IMR-90 (cell line): Measurements from ENCODE around the gene DSCAM. TPM values are rescaled to one million over a fixed set of nuclear protein-coding genes. Genes with fewer than 3 reads are reported as not detected.

Experiments
- ATAC-seq: fragments of 200-7000 bp; cut with Tn5 transposase; 2 replicates; pipeline ENCODE4 v1.9.1; 2020; ENCODE audit warnings: low read depth, mild to moderate bottlenecking, moderate library complexity
- BruUV-seq: library from RNA; stranded (reverse); fragments of 400-500 nt; replicated peaks from 2 replicates; lab custom pipeline; 2021; lab: Mats Ljungman, UMichigan
- CTCF ChIA-PET: fragments of 300-600 bp; formaldehyde crosslinking; extraction: SDS; loops from one replicate; lab custom pipeline; 2021; ENCODE audit warnings: antibody characterized with exemption; lab: Yijun Ruan, JAX
- POLR2A ChIA-PET: fragments of 300-600 bp; sonication (Branson Sonifier 250); formaldehyde crosslinking; loops from one replicate; lab custom pipeline; 2022; ENCODE audit warnings: antibody characterized with exemption; ENCODE audit not compliant: unreplicated experiment; lab: Charles Lee
- DNase-seq: peaks from one replicate; pipeline ENCODE4 v3.0.0; 2013
- H2AFZ ChIP-seq: replicated peaks from 2 replicates; pipeline ENCODE3; 2013; ENCODE audit warnings: low read length, mild to moderate bottlenecking; ENCODE audit not compliant: poor library complexity
- H2AK5ac ChIP-seq: 2 replicates; pipeline ENCODE4 v1.6.1; 2013; ENCODE audit warnings: low read depth, low read length, inconsistent platforms
- H2AK9ac ChIP-seq: replicated peaks from 2 replicates; pipeline ENCODE3; 2013; ENCODE audit warnings: mild to moderate bottlenecking, low read depth, low read length, moderate library complexity; ENCODE audit not compliant: poor library complexity
- H2BK120ac ChIP-seq: 2 replicates; pipeline ENCODE4 v1.6.1; 2013; ENCODE audit warnings: low read depth, low read length, inconsistent platforms
- H2BK15ac ChIP-seq: 3 replicates; pipeline ENCODE4 v1.6.1; 2013; ENCODE audit warnings: low read depth, low read length, inconsistent platforms
- H2BK20ac ChIP-seq: 2 replicates; pipeline ENCODE4 v1.6.1; 2013; ENCODE audit warnings: low read depth, mild to moderate bottlenecking, inconsistent platforms, low read length, moderate library complexity
- H2BK5ac ChIP-seq: 2 replicates; pipeline ENCODE4 v1.6.1; 2013; ENCODE audit warnings: mild to moderate bottlenecking, low read depth, low read length, inconsistent platforms; ENCODE audit not compliant: poor library complexity, severe bottlenecking
- H3K14ac ChIP-seq: replicated peaks from 2 replicates; pipeline ENCODE4 v1.6.1; 2013; ENCODE audit warnings: low read depth, low read length, inconsistent platforms
- H3K18ac ChIP-seq: 2 replicates; pipeline ENCODE4 v1.6.1; 2013; ENCODE audit warnings: low read depth, low read length, control low read depth
- H3K23ac ChIP-seq: 2 replicates; pipeline ENCODE4 v1.6.1; 2013; ENCODE audit warnings: low read depth, low read length, inconsistent platforms
- H3K27ac ChIP-seq: 2 replicates; pipeline ENCODE4 v1.5.1; 2013; ENCODE audit warnings: mild to moderate bottlenecking, control low read depth, low read length; ENCODE audit not compliant: insufficient read depth
- H3K27me3 ChIP-seq: 2 replicates; pipeline ENCODE4 v1.6.1; 2013; ENCODE audit warnings: low read length; ENCODE audit not compliant: control insufficient read depth, insufficient read depth
- H3K36me3 ChIP-seq: 2 replicates; pipeline ENCODE4 v1.6.1; 2013; ENCODE audit warnings: low read length, mixed read lengths; ENCODE audit not compliant: control insufficient read depth, insufficient read depth
- H3K4ac ChIP-seq: 2 replicates; pipeline ENCODE4 v1.6.1; 2013; ENCODE audit warnings: low read depth, low read length, inconsistent platforms
- H3K4me1 ChIP-seq: 2 replicates; pipeline ENCODE4 v1.6.1; 2013; ENCODE audit warnings: low read length, mixed read lengths; ENCODE audit not compliant: control insufficient read depth, insufficient read depth
- H3K4me2 ChIP-seq: 2 replicates; pipeline ENCODE4 v1.6.1; 2013; ENCODE audit warnings: low read depth, mild to moderate bottlenecking, control low read depth, low read length, moderate library complexity
- H3K4me3 ChIP-seq: 2 replicates; pipeline ENCODE4 v1.5.1; 2013; ENCODE audit warnings: low read depth, mild to moderate bottlenecking, control low read depth, low read length, moderate library complexity; ENCODE audit not compliant: insufficient read depth
- H3K56ac ChIP-seq: 2 replicates; pipeline ENCODE4 v1.6.1; 2013; ENCODE audit warnings: low read length, inconsistent platforms; ENCODE audit not compliant: insufficient read depth; ENCODE audit errors: extremely low read depth
- H3K79me1 ChIP-seq, 2 experiments: 2 replicates each; pipeline ENCODE4 v1.6.1; 2013; ENCODE audit warnings: low read length in 2 of 2, inconsistent platforms in 1 of 2, low read depth in 1 of 2
- H3K9ac ChIP-seq: 2 replicates; pipeline ENCODE4 v1.6.1; 2013; ENCODE audit warnings: low read depth, low read length, control low read depth
- H3K9me1 ChIP-seq: 2 replicates; pipeline ENCODE4 v1.6.1; 2013; ENCODE audit warnings: low read length, inconsistent platforms; ENCODE audit not compliant: insufficient read depth
- H3K9me3 ChIP-seq: 2 replicates; pipeline ENCODE4 v1.6.1; 2013; ENCODE audit warnings: low read length; ENCODE audit not compliant: control insufficient read depth, insufficient read depth
- H4K20me1 ChIP-seq: 2 replicates; pipeline ENCODE4 v1.6.1; 2013; ENCODE audit warnings: low read length, inconsistent platforms; ENCODE audit not compliant: insufficient read depth
- H4K5ac ChIP-seq: 2 replicates; pipeline ENCODE4 v1.6.1; 2013; ENCODE audit warnings: mild to moderate bottlenecking, low read depth, low read length, control low read depth
- H4K8ac ChIP-seq, 2 experiments: 2 replicates each; pipeline ENCODE4 v1.6.1; 2013; ENCODE audit warnings: low read depth in 2 of 2, low read length in 2 of 2, control low read depth in 1 of 2, inconsistent platforms in 1 of 2
- H4K91ac ChIP-seq: 2 replicates; pipeline ENCODE4 v1.6.1; 2013; ENCODE audit warnings: low read depth, low read length, inconsistent platforms; ENCODE audit not compliant: insufficient read depth
- BHLHE40 ChIP-seq: fragments of 150-350 bp; IDR thresholded peaks from 2 replicates; pipeline ENCODE4 v1.6.1; 2016; ENCODE audit warnings: mild to moderate bottlenecking, low read depth, low read length
- CEBPB ChIP-seq: IDR thresholded peaks from 2 replicates; pipeline ENCODE4 v1.6.1; 2012; ENCODE audit warnings: low read depth, low read length, improper control_type of control experiment
- CHD1 ChIP-seq: IDR thresholded peaks from 2 replicates; pipeline ENCODE4 v1.6.1; 2012; ENCODE audit warnings: low read depth, low read length, improper control_type of control experiment
- CTCF ChIP-seq: conservative IDR thresholded peaks from 2 replicates; pipeline ENCODE4 v1.5.1; 2012; ENCODE audit warnings: mild to moderate bottlenecking, low read depth, low read length, improper control_type of control experiment
- ELK1 ChIP-seq: fragments of 150-350 bp; IDR thresholded peaks from 2 replicates; pipeline ENCODE4 v1.6.1; 2016; ENCODE audit warnings: low read depth, mild to moderate bottlenecking, low read length, moderate library complexity, borderline replicate concordance
- FOS ChIP-seq: fragments of 150-350 bp; IDR thresholded peaks from 2 replicates; pipeline ENCODE4 v1.6.1; 2016; ENCODE audit warnings: low read depth, low read length
- MAFK ChIP-seq: IDR thresholded peaks from 2 replicates; pipeline ENCODE4 v1.6.1; 2012; ENCODE audit warnings: low read depth, low read length, improper control_type of control experiment
- MAZ ChIP-seq: IDR thresholded peaks from 2 replicates; pipeline ENCODE4 v1.6.1; 2012; ENCODE audit warnings: low read depth, mild to moderate bottlenecking, low read length, improper control_type of control experiment, moderate library complexity, borderline replicate concordance
- MXI1 ChIP-seq: IDR thresholded peaks from 2 replicates; pipeline ENCODE4 v1.6.1; 2012; ENCODE audit warnings: low read depth, mild to moderate bottlenecking, low read length, moderate library complexity, borderline replicate concordance
- NFE2L2 ChIP-seq: fragments of 150-350 bp; IDR thresholded peaks from 2 replicates; pipeline ENCODE4 v1.6.1; 2016; ENCODE audit warnings: low read depth, mild to moderate bottlenecking, low read length
- POLR2A ChIP-seq: IDR thresholded peaks from 2 replicates; pipeline ENCODE4 v1.6.1; 2012; ENCODE audit warnings: mild to moderate bottlenecking, low read depth, low read length
- RCOR1 ChIP-seq: IDR thresholded peaks from 2 replicates; pipeline ENCODE4 v1.6.1; 2012; ENCODE audit warnings: mild to moderate bottlenecking, low read length, improper control_type of control experiment; ENCODE audit not compliant: insufficient replicate concordance
- USF2 ChIP-seq: fragments of 150-350 bp; IDR thresholded peaks from 2 replicates; pipeline ENCODE4 v1.6.1; 2017; ENCODE audit warnings: mild to moderate bottlenecking, antibody characterized with exemption, low read length, low read depth
- WGBS, 2 experiments: methylation state at CpG; one replicate each; pipeline versions ENCODE4 v1.1.5 to v1.1.7; 2013; ENCODE audit warnings: missing lambda C conversion rate in 2 of 2; ENCODE audit not compliant: insufficient read length in 1 of 2; ENCODE audit errors: extremely low coverage in 2 of 2; 5-methylcytosine and 5-hydroxymethylcytosine counted together
- dilution Hi-C: fragments of 300-500 bp; cut with HindIII; formaldehyde crosslinking; loops from one replicate; pipeline ENCODE4 v1.14.3; 2018; ENCODE audit warnings: low sequenced_read_pairs; ENCODE audit not compliant: unreplicated experiment
- in situ Hi-C: fragments of 300-500 bp; cut with MboI; formaldehyde crosslinking; loops from 3 replicates; pipeline ENCODE4 v1.14.3; 2019; ENCODE audit warnings: low sequenced_read_pairs, inconsistent platforms, mixed read lengths
- intact Hi-C: fragments of 100-400 bp; cut with micrococcal nuclease; formaldehyde crosslinking; loops from 2 replicates; pipeline ENCODE4 v1.10.0; 2022
- polyA plus RNA-seq, 3 experiments: library from polyadenylated mRNA; depleted of rRNA; stranded (reverse); fragments of >200 nt; gene quantifications; 2 replicates each; pipeline ENCODE4 v1.2.3, GENCODE V29; 2012; ENCODE audit warnings: low replicate concordance in 1 of 3
- total RNA-seq: library from RNA; depleted of rRNA; stranded (reverse); fragments of >200 nt; gene quantifications from 2 replicates; pipeline ENCODE4 v1.2.3, GENCODE V29; 2012

The DSCAM gene
- total and polyA plus RNA-seq, 2 of the 4 experiments (the other 2 are of a cell fraction), result under 0.01 to 0.02 TPM

- Histone ChIP-seq H4K5ac (no peak overlapping the region), H3K9me1 (no peaks in the 10 kb centered on the region), H2BK120ac (no peak overlapping the region), H3K56ac (no peak overlapping the region), H4K20me1 (no peaks in the 10 kb centered on the region), H3K27me3 (no peaks in the 10 kb centered on the region), H3K9me3 (peaks cover 42% of the 10 kb centered on the region), H2BK20ac (no peak overlapping the region), H4K91ac (no peak overlapping the region), H3K4me1 (no peaks in the 10 kb centered on the region), H2BK5ac (no peak overlapping the region), H3K79me1 (no peaks in the 10 kb centered on the region), H3K36me3 (no peaks in the 10 kb centered on the region), H2AK5ac (no peak overlapping the region), H3K14ac (no peak overlapping the region), H2AK9ac (no peak overlapping the region), H3K4me3 (no peak overlapping the region), H4K8ac (no peak overlapping the region), H3K23ac (no peak overlapping the region), H3K4me2 (no peak overlapping the region), H3K4ac (no peak overlapping the region), H3K27ac (no peak overlapping the region), H3K9ac (no peak overlapping the region), H3K18ac (no peak overlapping the region), H2AFZ (no peak overlapping the region), H2BK15ac (no peak overlapping the region)
- no TSS peak for BruUV-seq
- ATAC-seq (no peak), DNase-seq (no peak)
- 25% methylated on average over 1 of the region's 3 CpGs; no CpG with 5 or more reads in 1 of the 2 experiments for WGBS, 2 experiments
- dilution Hi-C loops, result no loop called here
- CTCF ChIA-PET, result no interaction called here
- intact Hi-C loops, result no loop called here
- TF ChIP-seq MXI1, result no peak
- TF ChIP-seq NFE2L2, result no peak
- no peak for TF ChIP-seq ELK1
- TF ChIP-seq RCOR1, result no peak
- TF ChIP-seq MAFK, result no peak
- TF ChIP-seq BHLHE40, result no peak
- no peak for TF ChIP-seq POLR2A
- no peak for TF ChIP-seq USF2
- TF ChIP-seq FOS, result no peak
- no peak for TF ChIP-seq CTCF
- TF ChIP-seq CEBPB, result no peak
- TF ChIP-seq MAZ, result no peak
- TF ChIP-seq CHD1, result no peak
- POLR2A ChIA-PET, result no interaction called here
- in situ Hi-C loops, result no loop called here
These were observed 830.7 kb downstream of the DSCAM start for GRCh38 chr21:40016234-40016633.
